Right ventricle myocardium inferior (tissue), 1 donor: ENCODE measurements around the gene FZD2. TPM values are rescaled to one million over a fixed set of nuclear protein-coding genes. Genes with fewer than 3 reads are reported as not detected.
A peak's percentile ranks its signal among the peaks of the same experiment; 100 is the strongest.
"Not testable (repeated sequence)": the region's sequence is repeated elsewhere in the genome, so short reads cannot be mapped to it uniquely, and the experiment has no call there.

Experiments used
- ATAC-seq: fragments of 200-7000 bp; cut with Tn5 transposase; one replicate; pipeline ENCODE4 v1.9.1; 2020; ENCODE audit warnings: mild to moderate bottlenecking, moderate library complexity
- DNase-seq: peaks from one replicate; pipeline ENCODE4 v3.0.0; 2021; ENCODE audit errors: missing footprints
- intact Hi-C: fragments of 100-400 bp; cut with DNase I; formaldehyde crosslinking; loops from one replicate; pipeline ENCODE4 v1.11.0; 2022
- long read RNA-seq: library from polyadenylated mRNA; unstranded; transcript quantifications from one replicate; pipeline ENCODE4 v2.0.0, GENCODE V29; 2021
- total RNA-seq: library from RNA; stranded (reverse); fragmentation: NEBNext Ultra II Directional; extraction: Animal tissue kit (Norgen Biotek cat#: 25700); gene quantifications from one replicate; pipeline ENCODE4 v1.2.1, GENCODE V29; 2021
- donor health status: DM: no; HTN: yes; CAD: no; lungs with severe emphysema.

Gene FZD2
- total RNA-seq, result 3.4 TPM
- long read RNA-seq, partial matches to known transcripts, result 0 of 2 reads
- long read RNA-seq, other reads (novel, unspliced or antisense), result 0 of 2 reads

DNA sequence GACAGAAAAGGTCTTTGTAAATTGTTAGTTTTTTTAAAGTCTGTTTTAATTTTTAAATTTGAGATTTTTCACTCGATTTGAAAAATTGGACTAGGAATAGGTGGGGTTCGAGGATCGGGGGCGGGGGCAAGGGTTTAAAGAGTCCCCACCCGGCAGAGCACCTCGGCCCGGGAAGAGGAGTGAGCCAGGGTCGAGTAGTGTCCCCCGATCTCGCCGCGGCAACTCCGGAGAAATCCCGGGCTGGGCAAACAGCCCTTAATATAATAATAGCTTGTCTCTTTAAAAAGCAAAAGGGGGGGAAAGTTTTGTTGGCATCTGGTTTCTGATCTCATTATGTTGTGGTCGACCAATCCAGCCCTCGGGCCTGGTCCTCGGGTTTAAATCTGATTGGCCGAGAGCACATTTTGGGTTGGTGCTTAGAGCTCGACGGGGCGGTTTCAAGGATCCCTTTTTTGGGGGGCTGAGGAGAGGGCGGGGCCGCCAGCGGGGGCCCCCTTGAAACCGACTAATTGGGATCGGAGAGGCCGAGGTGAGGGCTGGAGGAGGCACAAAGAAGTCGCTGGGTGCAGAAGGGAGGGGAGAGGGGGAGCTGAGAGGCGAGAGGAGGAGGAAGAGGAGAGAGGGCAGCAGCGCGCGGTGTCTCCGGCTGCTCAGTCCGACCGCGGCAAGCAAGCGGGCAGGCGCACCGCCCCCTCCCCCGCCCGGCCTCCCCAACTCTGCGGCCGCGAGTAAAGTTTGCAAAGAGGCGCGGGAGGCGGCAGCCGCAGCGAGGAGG is at the start of gene FZD2:
Gene FZD2 (plus strand): TSS at position 653 of the 775 bp plus-strand sequence. CDS start 205 bp downstream, outside the sequence.
- peak; percentile 95 for ATAC-seq
- DNase-seq, result peak; percentile 89
- intact Hi-C loops, result loop anchor here (2.0 kb wide), 1 partner anchor 30 kb away; no protein-coding TSS in a partner anchor

DNA sequence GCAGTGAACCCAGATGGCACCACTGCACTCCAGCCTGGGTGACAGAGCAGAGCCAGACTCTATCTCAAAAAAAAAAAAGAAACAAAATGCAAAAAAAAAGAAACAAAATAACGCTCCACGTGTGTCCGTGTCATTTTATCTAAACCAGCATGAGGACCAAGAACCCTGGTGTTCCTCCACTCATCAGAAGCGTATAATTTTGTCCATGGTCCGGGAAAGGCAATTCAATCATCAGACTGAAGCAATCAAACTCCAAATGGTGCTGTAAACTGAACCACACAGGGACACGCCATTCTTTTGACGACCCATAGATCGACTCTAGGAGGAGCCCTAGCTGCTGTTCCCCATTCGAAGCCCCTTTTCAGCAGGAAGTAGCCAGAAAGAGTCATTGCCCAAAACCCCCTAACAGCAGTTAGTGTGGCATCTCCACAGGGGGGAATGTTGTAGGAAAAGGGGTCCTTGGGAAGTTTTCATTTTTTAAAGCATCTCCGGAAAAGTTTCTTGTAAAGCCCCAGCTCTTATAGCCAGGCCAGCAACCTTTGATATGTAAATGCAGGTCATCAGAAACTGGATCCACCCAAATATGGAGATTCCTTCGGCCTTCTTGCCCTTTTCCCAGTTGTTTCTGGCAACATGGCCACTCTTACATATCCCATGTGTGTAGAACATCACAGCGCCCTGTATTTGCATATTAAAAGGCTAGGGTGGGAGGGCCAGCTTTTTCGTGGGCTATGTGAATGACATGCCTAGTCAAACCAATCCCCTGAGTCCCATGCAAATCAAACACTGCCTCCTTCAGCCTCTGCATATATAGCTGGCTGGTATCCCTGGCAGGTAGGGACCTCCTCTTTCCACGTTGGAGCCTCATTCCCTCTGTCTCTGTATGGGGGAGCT is 45.8 kb upstream of the FZD2 start:
- ATAC-seq, DNase-seq, intact Hi-C loops: not testable (repeated sequence)

GRCh38 chr17:44518032-44518431 is 39.3 kb upstream of the FZD2 start:
- ATAC-seq (no peak), DNase-seq (no peak)
- intact Hi-C loops, result no loop called here

DNA sequence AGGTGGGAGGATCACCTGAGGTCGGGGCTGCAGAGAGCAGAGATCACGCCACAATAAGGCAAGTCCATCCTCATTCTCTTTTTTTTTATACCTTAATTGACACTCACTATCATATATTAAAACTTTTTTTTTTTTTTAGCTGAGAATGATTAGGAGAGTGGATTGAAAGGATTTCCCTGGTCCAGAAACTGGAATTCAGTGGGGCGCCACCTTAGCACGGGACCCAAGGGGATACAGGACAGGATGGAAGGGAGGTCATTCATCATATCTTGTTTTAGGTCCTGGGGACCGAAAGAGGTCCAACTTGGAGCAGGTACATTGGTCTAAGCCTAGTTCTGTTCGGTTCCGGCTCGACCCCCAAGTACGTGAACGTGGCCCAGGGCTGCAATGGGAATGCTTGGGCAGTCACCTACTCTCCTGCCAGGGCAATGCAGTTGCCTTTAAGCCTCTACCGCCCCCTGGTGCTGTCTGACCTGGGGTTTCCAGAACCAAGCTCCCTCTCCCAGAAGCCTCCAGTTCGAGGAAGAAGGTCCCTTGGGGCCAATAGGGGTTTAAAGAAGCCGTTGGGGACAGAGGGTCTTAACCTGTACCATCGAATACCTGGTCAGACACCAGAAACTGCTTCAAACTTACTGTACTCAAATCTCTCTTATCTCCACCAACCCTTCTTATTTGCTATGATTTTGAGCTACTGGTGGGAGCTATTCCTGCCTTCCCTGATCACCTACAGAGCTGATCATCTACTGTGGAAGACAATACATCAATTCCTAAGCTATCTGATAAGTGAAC is 34.2 kb upstream of the FZD2 start:
- intact Hi-C loops, result loop anchor here (5.0 kb wide), 1 partner anchor 311 kb away; no protein-coding TSS in a partner anchor
- peak; percentile 75 for DNase-seq
- ATAC-seq, result peak; percentile 76

DNA sequence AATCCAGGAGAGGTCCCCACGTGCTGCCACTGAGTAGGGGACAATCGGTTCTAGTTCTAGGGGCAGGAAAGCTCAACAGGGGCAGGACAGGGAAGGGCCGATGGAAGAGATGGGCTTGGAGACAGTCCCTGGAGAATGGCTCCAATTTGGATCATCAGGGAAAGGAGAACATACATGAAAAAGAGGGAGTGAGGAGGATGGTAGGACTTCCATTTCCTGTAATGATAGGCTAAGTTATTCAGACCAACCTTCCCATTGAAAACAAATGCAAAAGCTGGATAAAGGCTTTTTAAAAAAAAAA is 33.7 kb upstream of the FZD2 start:
- no peak for DNase-seq
- no peak for ATAC-seq
- intact Hi-C loops, result loop anchor here (5.0 kb wide), 1 partner anchor 311 kb away; no protein-coding TSS in a partner anchor

- no peak for ATAC-seq
- no peak for DNase-seq
- intact Hi-C loops, result no loop called here
Observed at GRCh38 chr17:44527102-44527501, 30.2 kb upstream of the FZD2 start.

DNA sequence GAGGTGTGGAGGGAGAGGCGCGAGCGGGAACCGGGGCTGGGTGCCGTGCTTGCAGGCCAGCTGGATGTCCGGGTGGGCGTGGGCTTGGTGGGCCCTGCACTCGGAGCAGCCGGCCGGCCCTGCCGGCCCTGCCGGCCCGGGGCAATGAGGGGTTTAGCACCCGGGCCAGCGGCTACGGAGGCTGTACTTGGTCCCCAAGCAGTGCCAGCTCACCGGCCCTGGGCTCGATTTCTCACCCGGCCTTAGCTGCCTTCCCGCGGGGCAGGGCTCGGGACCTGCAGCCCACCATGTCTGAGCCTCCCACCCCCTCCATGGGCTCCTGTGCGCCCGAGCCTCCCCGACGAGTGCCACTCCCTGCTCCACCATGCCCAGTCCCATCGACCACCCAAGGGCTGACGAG is 29.3 kb upstream of the FZD2 start:
- DNase-seq, result no peak
- no peak for ATAC-seq

GRCh38 chr17:44529864-44530263 is 27.4 kb upstream of the FZD2 start:
- no peak for DNase-seq
- intact Hi-C loops, result no loop called here
- no peak for ATAC-seq

More for the DNA sequence above, 29.3 kb upstream of the FZD2 start:
- intact Hi-C loops, result no loop called here

GRCh38 chr17:44530896-44531418 is 26.3 kb upstream of the FZD2 start:
- intact Hi-C loops, result no loop called here
- DNase-seq, result no peak
- no peak for ATAC-seq

- intact Hi-C loops, result loop anchor here (1.0 kb wide), 2 partner anchors 103 to 139 kb away; no protein-coding TSS in a partner anchor
- DNase-seq (peak; percentile 94), ATAC-seq (peak; percentile 84)
Observed at GRCh38 chr17:44533533-44534246, 23.6 kb upstream of the FZD2 start.

DNA sequence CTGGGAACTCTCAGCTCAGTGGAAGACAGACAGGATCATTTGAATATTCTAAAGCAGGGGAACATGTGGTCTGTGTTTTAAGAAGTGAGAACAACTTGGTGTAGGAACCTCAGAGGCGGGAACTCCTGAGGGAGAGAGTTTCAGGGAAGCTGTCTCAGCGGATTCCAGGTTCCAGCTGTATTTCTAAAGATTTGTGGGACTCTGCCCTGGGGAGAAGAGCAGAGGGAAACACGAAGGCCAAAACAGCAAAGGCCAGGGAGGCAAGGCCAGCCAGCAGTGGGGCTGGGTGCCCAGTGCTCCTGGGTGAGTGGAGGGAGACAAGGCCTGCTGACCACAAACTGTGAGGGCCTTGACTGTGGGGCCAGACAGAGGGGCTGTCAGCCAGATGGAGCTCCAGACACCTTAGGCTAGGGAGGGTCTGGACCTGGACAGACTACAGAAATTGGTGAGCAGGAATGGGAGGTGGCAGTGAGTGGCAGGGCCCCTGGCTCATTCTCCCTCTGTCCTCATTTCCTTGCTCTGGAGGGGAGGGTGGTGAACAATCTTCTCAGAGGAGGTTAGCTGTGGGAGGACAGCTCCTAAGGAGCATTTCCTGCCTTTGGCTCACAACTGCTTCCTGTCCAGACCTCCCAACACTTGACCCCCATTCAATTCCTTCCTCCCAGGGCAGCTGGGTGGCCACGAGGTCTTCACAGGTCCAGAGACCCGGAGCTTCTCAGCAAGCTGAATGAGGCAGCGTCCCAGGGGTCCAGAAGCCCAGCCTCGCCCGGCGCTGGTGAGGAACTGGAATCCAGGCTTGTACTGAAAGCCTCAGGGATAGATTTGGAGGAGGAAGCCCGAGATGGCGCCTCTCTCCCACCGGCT is 21.0 kb upstream of the FZD2 start:
- DNase-seq (no peak), ATAC-seq (peak; percentile 57)
- intact Hi-C loops, result no loop called here

DNA sequence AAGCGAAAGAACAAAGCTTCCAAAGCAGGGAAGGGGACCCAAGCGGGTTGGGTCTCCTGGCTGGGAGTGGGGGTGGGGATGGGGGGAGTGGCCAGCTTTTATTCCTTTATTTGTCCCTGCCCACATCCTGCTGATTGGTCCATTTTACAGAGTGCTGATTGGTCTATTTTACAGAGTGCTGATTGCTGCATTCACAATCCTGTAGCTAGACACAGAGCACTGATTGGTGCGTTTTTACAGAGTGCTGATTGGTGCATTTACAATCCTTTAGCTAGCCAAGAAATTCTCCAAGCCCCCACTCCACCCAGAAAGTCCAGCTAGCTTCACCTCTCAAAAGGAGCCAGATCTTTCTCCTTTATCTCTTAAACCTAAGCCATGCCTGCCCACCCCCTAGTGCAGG is 19.4 kb upstream of the FZD2 start:
- intact Hi-C loops, ATAC-seq: not testable (repeated sequence)

GRCh38 chr17:44539673-44540072 is 17.6 kb upstream of the FZD2 start:
- ATAC-seq (no peak), DNase-seq (no peak)
- intact Hi-C loops, result no loop called here

More for the DNA sequence above, 19.4 kb upstream of the FZD2 start:
- not testable (repeated sequence) for DNase-seq

DNA sequence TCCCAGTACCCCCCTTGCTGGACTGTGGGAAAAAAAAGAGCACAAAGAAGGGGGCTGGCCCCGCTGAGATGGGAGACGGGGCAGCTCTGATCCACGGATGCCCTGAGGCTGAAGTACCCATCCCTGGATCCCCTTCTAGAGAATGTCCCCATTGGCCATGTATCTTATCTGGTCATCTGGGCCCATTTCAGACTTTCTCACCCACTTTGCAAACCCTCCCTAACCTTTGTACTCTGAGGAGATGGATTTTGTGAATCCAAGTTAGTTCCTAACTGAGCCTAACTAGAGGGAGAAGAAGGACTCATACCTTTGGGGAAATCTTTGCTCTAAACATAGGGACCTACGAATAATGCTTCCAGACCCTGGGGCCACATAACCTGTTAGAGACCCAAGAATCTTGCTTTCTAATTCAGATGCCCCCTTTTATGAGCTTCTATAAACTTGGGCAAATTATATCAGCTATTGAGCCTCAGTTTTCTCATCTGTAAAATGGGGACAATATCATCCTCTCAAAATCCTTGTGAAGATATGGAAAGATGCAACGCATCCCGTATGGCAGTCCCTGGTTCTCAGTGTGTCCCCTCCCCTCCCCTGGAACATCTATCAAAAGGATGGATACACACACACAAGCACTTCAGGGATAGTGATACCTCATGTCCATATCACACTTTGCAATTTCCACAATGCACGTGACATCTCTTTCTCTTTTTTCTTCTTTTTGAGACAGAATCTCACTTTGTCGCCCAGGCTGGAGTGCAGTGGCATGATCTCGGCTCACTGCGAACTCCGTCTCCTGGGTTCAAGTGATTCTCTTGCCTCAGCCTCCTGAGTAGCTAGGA is 16.8 kb upstream of the FZD2 start:
- intact Hi-C loops, result no loop called here

DNA sequence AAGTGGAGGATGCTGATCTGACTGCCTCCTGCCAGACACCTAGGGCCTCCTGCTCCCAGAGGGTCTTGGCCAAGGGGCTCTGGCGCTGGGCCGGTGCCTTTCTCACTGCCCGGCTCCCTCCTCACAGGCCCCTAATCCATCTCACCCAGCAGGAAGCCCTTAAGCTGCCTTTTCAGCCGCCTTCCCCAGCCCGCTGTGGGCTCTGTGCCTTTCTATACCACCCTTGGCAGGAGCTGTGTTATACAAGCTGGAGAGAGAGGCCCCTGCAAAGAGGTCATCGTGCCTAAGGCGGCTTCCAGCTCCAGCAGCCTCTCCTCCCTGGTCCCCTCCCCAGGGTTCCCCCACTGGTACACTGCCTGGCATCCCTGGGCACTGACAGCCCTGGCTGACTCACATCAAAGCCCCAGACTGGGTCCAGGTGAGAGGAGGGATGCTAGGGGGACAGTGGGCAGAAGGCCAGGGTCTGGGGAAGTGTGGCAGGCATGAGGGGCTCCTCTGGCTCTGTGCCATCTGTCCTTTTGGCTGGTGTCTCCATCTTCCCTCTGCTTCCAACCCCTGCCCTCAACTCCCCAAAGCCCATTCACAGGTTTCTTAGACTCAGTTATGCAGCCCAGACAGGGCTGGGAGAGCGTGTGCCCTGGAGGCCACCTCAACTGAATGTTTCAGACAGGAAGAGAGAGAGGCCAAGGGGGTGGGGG is 15.3 kb upstream of the FZD2 start:
- ATAC-seq, result no peak
- intact Hi-C loops, result no loop called here

More for the DNA sequence above, 16.8 kb upstream of the FZD2 start:
- DNase-seq (no peak), ATAC-seq (no peak)

More for the DNA sequence above, 15.3 kb upstream of the FZD2 start:
- DNase-seq, result no peak
